ENCODE data around the gene SIDT1. TPM values are rescaled to one million over a fixed set of nuclear protein-coding genes. Genes with fewer than 3 reads are reported as not detected.

The SIDT1 gene
- total RNA-seq, 1 experiment from 2014 or later = 0.42 TPM

GRCh38 chr3:113557374-113557773 is 25.0 kb downstream of the SIDT1 start:
- no peaks in the 10 kb centered on the region for H3K36me3 ChIP-seq

GRCh38 chr3:113559009-113559408 is 26.7 kb downstream of the SIDT1 start:
- Histone ChIP-seq H3K9me3 (replicated peaks) (no peaks in the 10 kb centered on the region), H3K36me3 (no peaks in the 10 kb centered on the region), H3K4me3 (no peak overlapping the region), H3K27ac (no peak overlapping the region), H3K27me3 (no peaks in the 10 kb centered on the region), H3K4me1 (0 out of 2 replicates have a peak, but pooled peaks cover 11% of the 10 kb centered on the region)
- DNase-seq = no peak

More at GRCh38 chr3:113557374-113557773, 25.0 kb downstream of the SIDT1 start:
- no peak for DNase-seq
- Histone ChIP-seq H3K4me1 (0 out of 2 replicates have a peak, but pooled peaks cover 11% of the 10 kb centered on the region), H3K9me3 (replicated peaks) (no peaks in the 10 kb centered on the region), H3K27ac (no peak overlapping the region), H3K4me3 (no peak overlapping the region), H3K27me3 (no peaks in the 10 kb centered on the region)

GRCh38 chr3:113560271-113560670 is 27.9 kb downstream of the SIDT1 start:
- Histone ChIP-seq H3K27me3 (no peaks in the 10 kb centered on the region), H3K4me1 (0 out of 2 replicates have a peak, but pooled peaks cover 6% of the 10 kb centered on the region), H3K27ac (no peak overlapping the region), H3K36me3 (no peaks in the 10 kb centered on the region), H3K9me3 (replicated peaks) (no peaks in the 10 kb centered on the region), H3K4me3 (no peak overlapping the region)
- no peak for DNase-seq

DNA sequence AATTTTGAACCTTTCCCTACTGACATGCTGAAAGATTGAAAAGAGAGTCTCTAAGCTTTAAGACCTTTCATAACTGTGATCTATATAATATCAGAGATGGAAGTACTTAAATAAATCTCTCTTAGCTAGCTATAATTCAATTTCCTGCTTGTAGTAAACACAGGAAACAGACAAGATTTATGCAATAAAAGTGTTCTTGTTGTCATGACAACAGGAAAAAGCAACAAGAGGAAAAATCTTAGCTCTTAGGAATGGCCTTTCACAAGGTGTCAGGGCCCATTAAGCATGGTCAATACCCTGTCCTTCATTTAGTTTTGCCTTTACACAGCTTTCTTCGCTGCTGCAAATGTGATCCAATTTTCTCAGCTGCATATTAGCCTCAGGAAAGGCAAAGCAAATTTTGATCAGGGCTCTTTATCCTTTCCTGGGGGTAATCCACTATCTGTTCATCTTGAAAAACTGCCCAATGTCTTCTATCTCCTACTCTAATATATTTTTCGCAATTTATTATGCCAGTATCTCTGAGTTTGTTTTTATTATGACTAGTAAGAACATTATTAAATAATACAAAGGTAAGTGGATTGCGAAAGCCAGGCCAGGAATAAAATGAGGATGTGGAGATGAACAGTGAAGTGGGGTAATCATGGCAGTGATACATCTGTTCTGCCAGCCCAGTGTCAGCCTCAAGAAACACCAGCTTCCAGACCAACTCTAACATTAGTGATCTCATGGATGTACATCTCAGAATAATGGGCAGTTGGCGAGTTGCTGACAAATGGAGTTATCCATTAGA is 28.7 kb downstream of the SIDT1 start:
- no peaks in the 10 kb centered on the region for H3K9me3 ChIP-seq (replicated peaks)
- DNase-seq = no peak
- 0 out of 2 replicates have a peak, but pooled peaks cover 6% of the 10 kb centered on the region for H3K4me1 ChIP-seq
- H3K36me3 ChIP-seq = no peaks in the 10 kb centered on the region
- H3K4me3 ChIP-seq = no peak overlapping the region
- no peak overlapping the region for H3K27ac ChIP-seq
- H3K27me3 ChIP-seq = no peaks in the 10 kb centered on the region

DNA sequence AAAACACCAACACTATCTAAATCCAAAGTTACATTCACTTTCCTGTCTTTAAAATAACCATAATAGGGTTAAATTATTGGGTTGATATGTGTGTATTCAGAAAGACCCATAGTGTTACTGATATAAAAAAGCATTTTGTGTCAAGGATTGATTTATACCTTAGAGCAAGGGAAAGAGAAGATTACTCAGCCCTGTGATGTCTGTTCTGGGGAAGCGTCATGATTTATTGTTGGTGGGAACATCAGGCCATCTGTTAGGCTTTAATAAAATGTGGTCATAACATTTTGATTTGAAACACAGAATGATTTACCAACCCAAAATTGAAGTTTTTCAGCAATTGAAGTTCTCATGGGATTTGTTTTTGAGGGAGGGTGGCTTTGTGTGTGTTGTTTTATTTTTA is 33.2 kb downstream of the SIDT1 start:
- H3K9me3 ChIP-seq (replicated peaks) = no peaks in the 10 kb centered on the region
- no peak for DNase-seq
- H3K4me3 ChIP-seq = no peak overlapping the region
- H3K27me3 ChIP-seq = no peaks in the 10 kb centered on the region
- no peak overlapping the region for H3K27ac ChIP-seq
- no peaks in the 10 kb centered on the region for H3K4me1 ChIP-seq
- H3K36me3 ChIP-seq = no peaks in the 10 kb centered on the region

- no peak overlapping the region for H3K27ac ChIP-seq
- no peak for DNase-seq
- no peaks in the 10 kb centered on the region for H3K27me3 ChIP-seq
- H3K36me3 ChIP-seq = no peaks in the 10 kb centered on the region
- H3K9me3 ChIP-seq (replicated peaks) = no peaks in the 10 kb centered on the region
- no peak overlapping the region for H3K4me3 ChIP-seq
- H3K4me1 ChIP-seq = no peaks in the 10 kb centered on the region
These were observed 37.8 kb downstream of the SIDT1 start for GRCh38 chr3:113570158-113570557.

GRCh38 chr3:113571360-113571759 is 39.0 kb downstream of the SIDT1 start:
- no peaks in the 10 kb centered on the region for H3K27me3 ChIP-seq
- no peak for DNase-seq
- H3K9me3 ChIP-seq (replicated peaks) = no peaks in the 10 kb centered on the region
- H3K36me3 ChIP-seq = no peaks in the 10 kb centered on the region
- no peak overlapping the region for H3K4me3 ChIP-seq
- no peaks in the 10 kb centered on the region for H3K4me1 ChIP-seq
- no peak overlapping the region for H3K27ac ChIP-seq

- Histone ChIP-seq H3K27me3 (no peaks in the 10 kb centered on the region), H3K4me1 (no peaks in the 10 kb centered on the region), H3K4me3 (no peak overlapping the region), H3K9me3 (replicated peaks) (peaks cover 9% of the 10 kb centered on the region), H3K27ac (no peak overlapping the region), H3K36me3 (no peaks in the 10 kb centered on the region)
- DNase-seq = no peak
These were observed 41.4 kb downstream of the SIDT1 start for GRCh38 chr3:113573728-113574127.

DNA sequence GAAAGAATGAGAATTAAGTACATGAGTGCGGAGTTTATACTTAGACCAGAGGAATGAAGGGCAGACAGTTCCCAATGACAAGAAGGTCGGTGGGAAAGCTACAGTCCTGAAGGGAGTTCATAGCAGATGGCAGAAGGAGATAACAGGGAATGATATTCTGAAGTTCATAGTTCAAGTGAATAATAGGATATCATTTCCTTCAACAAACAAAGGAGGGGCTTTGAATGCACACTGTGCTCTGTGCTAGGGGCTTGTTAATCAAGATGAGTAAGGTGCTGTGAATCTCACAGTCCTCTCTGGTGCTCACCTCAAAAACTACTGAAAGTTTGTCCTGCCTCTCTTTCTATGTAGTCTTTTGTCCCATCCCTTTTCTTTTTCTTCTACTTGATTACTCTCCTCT is 41.9 kb downstream of the SIDT1 start:
- Histone ChIP-seq H3K36me3 (no peaks in the 10 kb centered on the region), H3K4me3 (no peak overlapping the region), H3K27me3 (no peaks in the 10 kb centered on the region), H3K4me1 (no peaks in the 10 kb centered on the region), H3K9me3 (replicated peaks) (peaks cover 9% of the 10 kb centered on the region), H3K27ac (no peak overlapping the region)
- no peak for DNase-seq

GRCh38 chr3:113575206-113575605 is 42.9 kb downstream of the SIDT1 start:
- Histone ChIP-seq H3K27ac (no peak overlapping the region), H3K9me3 (replicated peaks) (peaks cover 9% of the 10 kb centered on the region), H3K27me3 (no peaks in the 10 kb centered on the region), H3K4me1 (no peaks in the 10 kb centered on the region), H3K4me3 (no peak overlapping the region), H3K36me3 (no peaks in the 10 kb centered on the region)
- DNase-seq = no peak

DNA sequence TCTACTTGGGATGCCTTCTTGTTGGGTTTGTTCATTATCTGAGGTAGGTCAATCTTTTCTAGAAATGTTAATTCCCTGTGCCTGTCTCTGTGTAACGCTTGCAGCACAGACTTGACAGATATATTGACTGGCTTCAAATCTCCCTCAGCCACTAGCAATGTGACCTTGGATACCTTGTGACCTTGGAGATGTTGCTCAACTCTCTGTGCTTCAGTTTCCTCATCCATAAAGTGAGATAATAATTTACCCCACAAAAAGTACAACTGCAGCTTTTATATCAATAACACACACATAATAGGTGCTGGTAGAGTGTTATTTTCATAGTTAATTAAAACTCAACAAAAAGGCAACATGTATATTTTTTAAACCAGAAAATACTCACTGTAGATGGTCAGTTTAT is 52.9 kb downstream of the SIDT1 start:
- H3K36me3 ChIP-seq = no peaks in the 10 kb centered on the region
- DNase-seq = no peak

GRCh38 chr3:113585720-113586119 is 53.4 kb downstream of the SIDT1 start:
- H3K4me3 ChIP-seq = no peak overlapping the region
- H3K27ac ChIP-seq = no peak overlapping the region
- DNase-seq = no peak

More for the DNA sequence above, 52.9 kb downstream of the SIDT1 start:
- no peaks in the 10 kb centered on the region for H3K9me3 ChIP-seq (replicated peaks)
- H3K4me3 ChIP-seq = no peak overlapping the region
- H3K4me1 ChIP-seq = peaks cover 5% of the 10 kb centered on the region; the same call in 1 of the 2 replicates
- no peak overlapping the region for H3K27ac ChIP-seq
- no peaks in the 10 kb centered on the region for H3K27me3 ChIP-seq

GRCh38 chr3:113588806-113589205 is 56.5 kb downstream of the SIDT1 start:
- H3K4me1 ChIP-seq = peaks cover 5% of the 10 kb centered on the region; the same call in 1 of the 2 replicates
- H3K27ac ChIP-seq = no peak overlapping the region
- H3K36me3 ChIP-seq = no peaks in the 10 kb centered on the region
- no peak overlapping the region for H3K4me3 ChIP-seq
- no peaks in the 10 kb centered on the region for H3K27me3 ChIP-seq
- DNase-seq = peak; percentile 17 to 47
- H3K9me3 ChIP-seq (replicated peaks) = no peaks in the 10 kb centered on the region

More at GRCh38 chr3:113585720-113586119, 53.4 kb downstream of the SIDT1 start:
- Histone ChIP-seq H3K27me3 (no peaks in the 10 kb centered on the region), H3K4me1 (peaks cover 5% of the 10 kb centered on the region; the same call in 1 of the 2 replicates), H3K36me3 (no peaks in the 10 kb centered on the region), H3K9me3 (replicated peaks) (no peaks in the 10 kb centered on the region)

- Histone ChIP-seq H3K4me1 (no peaks in the 10 kb centered on the region), H3K27me3 (no peaks in the 10 kb centered on the region), H3K9me3 (replicated peaks) (no peaks in the 10 kb centered on the region), H3K36me3 (no peaks in the 10 kb centered on the region), H3K4me3 (no peak overlapping the region), H3K27ac (no peak overlapping the region)
- DNase-seq = no peak
These were observed 57.6 kb downstream of the SIDT1 start for GRCh38 chr3:113589971-113590370.

DNA sequence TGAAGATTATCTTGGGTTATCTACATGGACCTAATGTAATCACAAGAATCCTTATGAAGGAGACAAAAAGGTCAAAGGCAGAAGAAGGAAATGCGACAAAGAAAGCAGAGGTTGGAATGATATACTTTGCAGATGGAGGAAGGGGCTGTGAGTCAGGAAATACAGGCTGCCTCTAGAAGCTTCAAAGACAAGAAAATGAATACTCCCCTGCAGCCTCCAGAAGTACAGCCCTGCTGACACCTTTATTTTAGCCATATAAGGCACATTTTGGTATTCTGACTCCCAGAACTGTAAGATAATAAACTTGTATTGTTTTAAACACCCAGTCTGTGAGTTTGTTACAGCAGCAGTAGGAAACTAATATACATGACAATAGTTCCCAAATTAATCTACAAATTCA is 58.6 kb downstream of the SIDT1 start:
- no peak for DNase-seq

DNA sequence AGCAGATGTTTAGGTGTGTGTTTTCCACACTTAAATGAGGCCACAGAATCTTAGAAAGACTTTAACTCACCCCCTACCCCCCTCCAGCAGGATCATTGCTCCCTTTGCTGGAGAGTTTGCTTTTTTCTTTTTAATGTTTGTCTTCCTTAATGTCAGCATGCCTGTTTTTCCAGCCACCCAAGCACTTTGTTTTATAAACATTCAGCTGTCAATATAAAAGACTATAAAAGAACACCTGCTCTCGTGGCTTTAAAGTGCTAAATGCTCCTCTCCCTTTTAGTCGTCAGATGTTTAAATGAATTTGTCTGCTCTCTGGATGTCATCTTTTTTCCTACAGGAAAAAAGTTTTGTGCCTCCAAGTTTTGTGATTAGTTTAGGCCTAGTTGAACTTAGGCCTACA is 61.7 kb downstream of the SIDT1 start:
- Histone ChIP-seq H3K9me3 (replicated peaks) (no peaks in the 10 kb centered on the region), H3K4me3 (no peak overlapping the region), H3K36me3 (no peaks in the 10 kb centered on the region), H3K4me1 (no peaks in the 10 kb centered on the region), H3K27ac (no peak overlapping the region), H3K27me3 (no peaks in the 10 kb centered on the region)
- DNase-seq = no peak

More for the DNA sequence above, 58.6 kb downstream of the SIDT1 start:
- H3K9me3 ChIP-seq (replicated peaks) = no peaks in the 10 kb centered on the region
- H3K27me3 ChIP-seq = no peaks in the 10 kb centered on the region
- H3K27ac ChIP-seq = no peak overlapping the region
- H3K4me3 ChIP-seq = no peak overlapping the region
- no peaks in the 10 kb centered on the region for H3K4me1 ChIP-seq
- no peaks in the 10 kb centered on the region for H3K36me3 ChIP-seq
